OCI-LY7 (cell line): ENCODE data around the gene CYB5R4. TPM values are rescaled to one million over a fixed set of nuclear protein-coding genes. Genes with fewer than 3 reads are reported as not detected.

Experiments used
- BruUV-seq: library from RNA; stranded (reverse); fragments of 400-500 nt; replicated peaks from 2 replicates; lab custom pipeline; 2021; lab: Mats Ljungman, UMichigan
- CTCF ChIA-PET: fragments of 300-600 bp; sonication (Branson Sonifier 250); formaldehyde crosslinking; loops from one replicate; lab custom pipeline; 2022; ENCODE audit warnings: antibody characterized with exemption; ENCODE audit not compliant: unreplicated experiment; lab: Charles Lee
- POLR2A ChIA-PET: fragments of 300-600 bp; sonication (Branson Sonifier 250); formaldehyde crosslinking; loops from one replicate; lab custom pipeline; 2022; ENCODE audit warnings: antibody characterized with exemption; lab: Charles Lee
- DNase-seq: peaks from one replicate; pipeline ENCODE4 v3.0.0-alpha.2; 2015; ENCODE audit warnings: low spot score
- H2AFZ ChIP-seq: fragments of 200-600 bp; sonication (generic), shearing (Covaris generic); 2 replicates; pipeline ENCODE4 v1.6.1; 2014; ENCODE audit warnings: mild to moderate bottlenecking, antibody characterized with exemption, low read length, moderate library complexity
- H3K27ac ChIP-seq: fragments of 200-600 bp; sonication (generic); 2 replicates; pipeline ENCODE4 v1.5.1; 2014; ENCODE audit warnings: mixed run types, low read depth, mild to moderate bottlenecking, moderate library complexity, low read length, inconsistent platforms; ENCODE audit not compliant: poor library complexity, severe bottlenecking
- H3K36me3 ChIP-seq: fragments of 200-600 bp; sonication (generic); 2 replicates; pipeline ENCODE4 v1.6.1; 2014; ENCODE audit warnings: mild to moderate bottlenecking, antibody characterized with exemption, low read length, moderate library complexity, mixed read lengths; ENCODE audit not compliant: insufficient read depth
- H3K4me1 ChIP-seq: fragments of 200-600 bp; sonication (generic); 2 replicates; pipeline ENCODE4 v1.5.1; 2014; ENCODE audit warnings: mild to moderate bottlenecking, low read length; ENCODE audit not compliant: insufficient read depth, poor library complexity, severe bottlenecking
- H3K4me2 ChIP-seq: fragments of 200-600 bp; sonication (generic); 2 replicates; pipeline ENCODE4 v1.6.1; 2014; ENCODE audit warnings: mild to moderate bottlenecking, low read length
- H3K4me3 ChIP-seq: fragments of 200-600 bp; sonication (generic); 2 replicates; pipeline ENCODE4 v1.5.1; 2014; ENCODE audit warnings: mild to moderate bottlenecking, low read depth, low read length; ENCODE audit not compliant: poor library complexity, severe bottlenecking
- H3K79me2 ChIP-seq: fragments of 200-600 bp; sonication (generic); 2 replicates; pipeline ENCODE4 v1.6.1; 2016; ENCODE audit warnings: low read depth, mild to moderate bottlenecking, low read length, moderate library complexity, mixed read lengths; ENCODE audit not compliant: insufficient read depth
- H3K9me2 ChIP-seq: fragments of 200-600 bp; sonication (generic); 2 replicates; pipeline ENCODE4 v1.6.1; 2016; ENCODE audit warnings: mild to moderate bottlenecking, low read length, mixed read lengths; ENCODE audit not compliant: insufficient read depth
- H3K9me3 ChIP-seq: fragments of 200-600 bp; sonication (generic); 2 replicates; pipeline ENCODE4 v1.6.1; 2014; ENCODE audit warnings: mild to moderate bottlenecking, mixed run types, low read length, mixed read lengths
- H4K20me1 ChIP-seq: fragments of 200-600 bp; sonication (generic); 2 replicates; pipeline ENCODE4 v1.6.1; 2014; ENCODE audit warnings: mild to moderate bottlenecking, antibody characterized with exemption, low read length, moderate library complexity, mixed read lengths; ENCODE audit not compliant: insufficient read depth
- EZH2phosphoT487 ChIP-seq: fragments of 200-600 bp; sonication (generic); IDR thresholded peaks from 2 replicates; pipeline ENCODE4 v1.6.1; 2018; ENCODE audit warnings: low read depth, borderline replicate concordance, mild to moderate bottlenecking, mixed run types, antibody characterized with exemption, low read length, moderate library complexity, mixed read lengths
- intact Hi-C: fragments of 100-400 bp; cut with micrococcal nuclease; formaldehyde crosslinking; loops from one replicate; pipeline ENCODE4 v1.10.0; 2022; ENCODE audit not compliant: unreplicated experiment
- total RNA-seq, 2 experiments: library from RNA; depleted of rRNA in 1 of 2; stranded (reverse); fragments of >200 nt in 1 of 2; shearing (Covaris generic) in 1 of 2; gene quantifications; 2 replicates each; pipeline ENCODE4 v1.2.3, GENCODE V29; 2014 to 2022
- TF ChIP-seq, protein P1 (sequence below): fragments of 200-600 bp; sonication (generic); conservative IDR thresholded peaks from 2 replicates; pipeline ENCODE4 v1.5.1; 2014; ENCODE audit warnings: mild to moderate bottlenecking, antibody characterized with exemption, low read length, moderate library complexity, mixed read lengths

CYB5R4 gene
- total RNA-seq, 2 experiments from 2014 or later: 16.2 to 34.8 TPM

DNA sequence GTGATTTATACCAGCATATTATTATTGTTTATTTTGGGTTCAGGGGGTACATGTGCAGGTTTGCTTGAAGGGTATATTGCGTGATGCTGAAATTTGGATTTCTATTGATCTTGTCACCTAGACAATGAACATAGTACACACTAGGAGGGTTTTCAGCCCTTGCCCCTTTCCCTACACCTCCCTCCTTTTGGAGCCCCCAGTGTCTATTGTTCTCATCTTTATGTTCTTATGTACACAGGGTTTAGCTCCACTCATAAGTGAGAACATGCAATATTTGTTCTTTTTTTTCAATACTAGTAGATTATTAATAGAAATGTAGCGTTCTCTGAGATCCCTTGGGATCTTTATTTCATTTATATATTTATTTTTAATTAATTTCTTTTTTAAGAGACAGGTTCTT is 94.9 kb downstream of the CYB5R4 start:
- Histone ChIP-seq H3K27ac (no peak overlapping the region), H3K4me1 (no peaks in the 10 kb centered on the region), H3K4me2 (no peak overlapping the region), H3K79me2 (no peaks in the 10 kb centered on the region), H3K4me3 (no peak overlapping the region), H2AFZ (no peak overlapping the region), H3K9me3 (no peaks in the 10 kb centered on the region), H3K9me2 (no peaks in the 10 kb centered on the region), H4K20me1 (no peaks in the 10 kb centered on the region), H3K36me3 (peaks cover 29% of the 10 kb centered on the region)
- TF ChIP-seq EZH2phosphoT487: no peak
- TF ChIP-seq, protein P1, sequence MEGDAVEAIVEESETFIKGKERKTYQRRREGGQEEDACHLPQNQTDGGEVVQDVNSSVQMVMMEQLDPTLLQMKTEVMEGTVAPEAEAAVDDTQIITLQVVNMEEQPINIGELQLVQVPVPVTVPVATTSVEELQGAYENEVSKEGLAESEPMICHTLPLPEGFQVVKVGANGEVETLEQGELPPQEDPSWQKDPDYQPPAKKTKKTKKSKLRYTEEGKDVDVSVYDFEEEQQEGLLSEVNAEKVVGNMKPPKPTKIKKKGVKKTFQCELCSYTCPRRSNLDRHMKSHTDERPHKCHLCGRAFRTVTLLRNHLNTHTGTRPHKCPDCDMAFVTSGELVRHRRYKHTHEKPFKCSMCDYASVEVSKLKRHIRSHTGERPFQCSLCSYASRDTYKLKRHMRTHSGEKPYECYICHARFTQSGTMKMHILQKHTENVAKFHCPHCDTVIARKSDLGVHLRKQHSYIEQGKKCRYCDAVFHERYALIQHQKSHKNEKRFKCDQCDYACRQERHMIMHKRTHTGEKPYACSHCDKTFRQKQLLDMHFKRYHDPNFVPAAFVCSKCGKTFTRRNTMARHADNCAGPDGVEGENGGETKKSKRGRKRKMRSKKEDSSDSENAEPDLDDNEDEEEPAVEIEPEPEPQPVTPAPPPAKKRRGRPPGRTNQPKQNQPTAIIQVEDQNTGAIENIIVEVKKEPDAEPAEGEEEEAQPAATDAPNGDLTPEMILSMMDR: no peak
- CTCF ChIA-PET: no interaction called here
- intact Hi-C loops: no loop called here
- POLR2A ChIA-PET: interaction anchor here (0.5 to 1.2 kb wide), 5 partner anchors 13 to 1377 kb away, joined by 3 to 4 read pairs (median 4); no protein-coding TSS in a partner anchor
- DNase-seq: no peak
- BruUV-seq: no TSS peak

DNA sequence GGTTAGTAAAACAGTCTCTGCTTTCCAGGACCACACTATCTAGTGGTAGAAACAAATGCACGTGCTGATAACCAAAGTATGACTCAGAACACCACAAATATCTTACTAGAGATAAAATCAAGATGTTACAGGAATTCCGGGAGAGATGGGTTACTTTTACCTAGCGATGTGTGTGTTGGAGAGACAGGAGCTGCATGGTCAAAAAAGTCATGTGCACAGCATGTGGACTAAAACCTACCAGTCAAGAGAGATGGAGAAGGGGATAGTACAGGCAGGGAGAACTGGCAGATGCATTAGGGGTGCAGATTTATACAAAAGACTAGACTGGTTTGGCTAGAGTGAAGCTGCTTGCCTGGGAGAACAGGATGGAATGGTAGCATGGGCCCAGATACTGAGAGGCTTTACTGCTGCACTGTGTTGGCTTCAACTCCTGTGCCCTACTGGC is 98.8 kb downstream of the CYB5R4 start:
- peaks cover 59% of the 10 kb centered on the region for H3K36me3 ChIP-seq
- intact Hi-C loops: no loop called here
- H3K79me2 ChIP-seq: no peaks in the 10 kb centered on the region
- ChIA-PET CTCF (no interaction called here), POLR2A (interaction anchor here (0.6 to 2.0 kb wide), 3 partner anchors 17 to 658 kb away, joined by 3 to 4 read pairs (median 4); no protein-coding TSS in a partner anchor)
- H3K9me3 ChIP-seq: no peaks in the 10 kb centered on the region
- no peak overlapping the region for H2AFZ ChIP-seq
- no peak overlapping the region for H3K4me2 ChIP-seq
- H4K20me1 ChIP-seq: no peaks in the 10 kb centered on the region
- TF ChIP-seq, protein P1: no peak
- TF ChIP-seq EZH2phosphoT487: no peak
- no peak overlapping the region for H3K4me3 ChIP-seq
- H3K4me1 ChIP-seq: no peaks in the 10 kb centered on the region
- H3K27ac ChIP-seq: no peak overlapping the region
- BruUV-seq: no TSS peak
- DNase-seq: no peak
- no peaks in the 10 kb centered on the region for H3K9me2 ChIP-seq

DNA sequence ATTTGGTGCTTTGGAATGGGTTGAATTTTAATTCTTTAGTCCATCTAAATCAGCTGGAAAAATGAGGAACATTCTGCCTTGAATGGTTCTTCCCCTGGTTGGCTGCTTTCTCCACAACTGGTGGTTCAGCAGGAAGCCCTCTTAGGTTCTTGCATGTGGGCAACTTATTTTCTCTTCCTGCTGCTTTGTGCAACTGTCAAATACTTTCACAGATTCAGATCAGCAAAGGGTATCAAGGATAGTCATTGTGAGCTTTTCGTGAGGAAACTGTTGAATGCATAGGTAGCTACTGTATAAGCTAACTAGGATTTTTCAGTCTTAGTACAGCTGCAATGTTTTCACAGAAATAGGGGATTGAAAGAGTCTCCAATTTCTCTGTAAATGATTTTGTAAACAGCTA is 101.2 kb downstream of the CYB5R4 start:
- DNase-seq: no peak
- H3K27ac ChIP-seq: no peak overlapping the region
- no peaks in the 10 kb centered on the region for H3K9me3 ChIP-seq
- no peaks in the 10 kb centered on the region for H3K9me2 ChIP-seq
- intact Hi-C loops: no loop called here
- H2AFZ ChIP-seq: no peak overlapping the region
- ChIA-PET POLR2A (interaction anchor here (1.1 kb wide), 1 partner anchor 9 kb away, joined by 3 read pairs; no protein-coding TSS in a partner anchor), CTCF (no interaction called here)
- peaks cover 66% of the 10 kb centered on the region for H3K36me3 ChIP-seq
- H3K4me2 ChIP-seq: no peak overlapping the region
- TF ChIP-seq, protein P1: no peak
- TF ChIP-seq EZH2phosphoT487: no peak
- BruUV-seq: no TSS peak
- H4K20me1 ChIP-seq: no peaks in the 10 kb centered on the region
- H3K4me1 ChIP-seq: no peaks in the 10 kb centered on the region
- H3K79me2 ChIP-seq: no peaks in the 10 kb centered on the region
- H3K4me3 ChIP-seq: no peak overlapping the region
